Lower lobe of right lung (tissue), 2 donors: ENCODE measurements around the gene RPS29. TPM values are rescaled to one million over a fixed set of nuclear protein-coding genes. Genes with fewer than 3 reads are reported as not detected.

Source experiments
- ATAC-seq, 2 donors: fragments of 200-7000 bp; cut with Tn5 transposase; one replicate each; pipeline ENCODE4 v1.9.1; 2020 to 2022; ENCODE audit warnings: mild to moderate bottlenecking in 2 of 2, moderate library complexity in 2 of 2
- DNase-seq: peaks from one replicate; pipeline ENCODE4 v3.0.0-alpha.2; 2020
- H3K27ac ChIP-seq: fragments of 200-600 bp; one replicate; pipeline ENCODE4 v1.8.0; 2022
- H3K27me3 ChIP-seq: fragments of 200-600 bp; one replicate; pipeline ENCODE4 v1.8.0; 2022; ENCODE audit warnings: low read depth
- H3K36me3 ChIP-seq: fragments of 200-600 bp; one replicate; pipeline ENCODE4 v1.8.0; 2022; ENCODE audit warnings: mild to moderate bottlenecking
- H3K4me1 ChIP-seq: fragments of 200-600 bp; one replicate; pipeline ENCODE4 v1.8.0; 2022
- H3K4me3 ChIP-seq: fragments of 200-600 bp; one replicate; pipeline ENCODE4 v1.8.0; 2022; ENCODE audit warnings: mild to moderate bottlenecking
- H3K9me3 ChIP-seq: fragments of 200-600 bp; one replicate; pipeline ENCODE4 v1.8.0; 2022
- CTCF ChIP-seq: fragments of 200-600 bp; IDR thresholded peaks from one replicate; pipeline ENCODE4 v1.8.0; 2022; ENCODE audit warnings: antibody characterized with exemption, mild to moderate bottlenecking
- intact Hi-C: fragments of 100-400 bp; cut with DNase I; formaldehyde crosslinking; loops from one replicate; pipeline ENCODE4 v1.11.0; 2022
- total RNA-seq: library from RNA; stranded (reverse); fragmentation: NEBNext Ultra II Directional; extraction: Animal tissue kit (Norgen Biotek cat#: 25700); gene quantifications from one replicate; pipeline ENCODE4 v1.2.1, GENCODE V29; 2021
- donor health status: DM: no; HTN: yes; CAD: no; lungs with severe emphysema.

Gene RPS29
- total RNA-seq, 1 donor from 2014 or later: 1,209 TPM

DNA sequence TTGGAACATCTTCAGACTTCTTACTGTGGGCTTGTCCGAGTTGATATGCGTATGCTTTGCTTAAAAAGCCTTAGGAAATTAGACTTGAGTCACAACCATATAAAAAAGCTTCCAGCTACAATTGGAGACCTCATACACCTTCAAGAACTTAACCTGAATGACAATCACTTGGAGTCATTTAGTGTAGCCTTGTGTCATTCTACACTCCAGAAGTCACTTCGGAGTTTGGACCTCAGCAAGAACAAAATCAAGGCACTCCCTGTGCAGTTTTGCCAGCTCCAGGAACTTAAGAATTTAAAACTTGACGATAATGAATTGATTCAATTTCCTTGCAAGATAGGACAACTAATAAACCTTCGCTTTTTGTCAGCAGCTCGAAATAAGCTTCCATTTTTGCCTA is 21.4 kb upstream of the RPS29 start:
- Histone ChIP-seq H3K4me3 (no peak overlapping the region), H3K4me1 (no peaks in the 10 kb centered on the region), H3K27ac (no peak overlapping the region), H3K9me3 (no peaks in the 10 kb centered on the region), H3K27me3 (no peaks in the 10 kb centered on the region), H3K36me3 (no peaks in the 10 kb centered on the region)
- TF ChIP-seq CTCF: no peak
- ATAC-seq: no peak
- intact Hi-C loops: no loop called here
- DNase-seq: no peak

DNA sequence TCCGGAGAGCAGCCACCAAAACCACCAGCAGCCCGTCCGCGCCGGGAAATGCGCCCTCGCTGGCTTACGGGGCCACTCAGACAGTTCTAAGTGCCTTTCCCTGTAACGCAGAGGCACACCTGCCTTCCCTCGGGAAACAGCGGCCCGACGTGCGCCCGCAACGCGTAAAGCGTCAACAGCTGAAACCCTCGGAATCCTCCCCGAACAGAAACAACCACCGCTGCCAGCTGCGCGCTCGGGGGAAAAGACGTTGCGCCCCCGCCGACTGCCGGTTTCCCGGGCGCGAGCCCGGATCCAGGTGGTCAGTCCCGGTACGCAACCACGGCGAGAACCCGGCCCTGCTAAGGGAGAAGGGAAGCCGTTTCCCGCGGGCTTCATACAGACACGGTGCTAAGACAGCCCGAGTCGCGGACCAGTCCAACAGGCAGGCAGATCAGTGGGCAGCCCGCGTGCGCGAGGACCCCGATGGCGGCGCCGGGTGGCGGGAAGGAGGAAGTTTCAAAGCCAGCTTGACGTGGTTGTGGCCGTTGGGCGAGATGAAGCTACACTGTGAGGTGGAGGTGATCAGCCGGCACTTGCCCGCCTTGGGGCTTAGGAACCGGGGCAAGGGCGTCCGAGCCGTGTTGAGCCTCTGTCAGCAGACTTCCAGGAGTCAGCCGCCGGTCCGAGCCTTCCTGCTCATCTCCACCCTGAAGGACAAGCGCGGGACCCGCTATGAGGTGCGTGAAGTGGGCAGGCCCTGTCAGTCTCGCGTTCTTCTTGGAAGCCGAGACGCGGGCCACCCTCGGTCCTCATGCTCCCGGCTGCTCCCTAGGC is 12.5 kb upstream of the RPS29 start, which contains the start of gene LRR1:
TSS of gene LRR1 (plus strand) at position 456 of the 816 bp plus-strand sequence. CDS start at position 537, 81 bp downstream.
- H3K27ac ChIP-seq: peak within 1 kb of the TSS; percentile 97
- TF ChIP-seq CTCF: peak; percentile 12
- H3K36me3 ChIP-seq: no peaks in the 10 kb centered on the region
- ATAC-seq (peak; percentile 95), DNase-seq (peak; percentile 92)
- peak within 1 kb of the TSS; percentile 98 for H3K4me3 ChIP-seq
- H3K27me3 ChIP-seq: no peaks in the 10 kb centered on the region
- no peaks in the 10 kb centered on the region for H3K9me3 ChIP-seq
- peaks cover 16% of the 10 kb centered on the region for H3K4me1 ChIP-seq
- intact Hi-C loops: no loop called here

DNA sequence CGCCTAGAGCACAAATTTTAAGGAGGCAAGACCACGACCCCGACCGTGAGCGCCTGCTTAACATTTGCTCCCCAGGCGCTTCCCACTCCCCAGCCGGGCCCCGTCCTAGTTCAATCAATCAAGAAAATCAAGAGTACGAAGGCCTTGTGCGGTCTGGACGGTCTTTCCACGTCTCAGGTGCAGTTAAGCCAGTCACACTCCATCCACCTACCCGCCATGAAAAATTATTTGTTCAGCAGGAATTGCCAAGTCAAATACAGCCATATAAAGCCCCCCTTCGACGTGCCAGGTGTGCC is 12.0 kb upstream of the RPS29 start:
- no peak for TF ChIP-seq CTCF
- Histone ChIP-seq H3K4me3 (peak overlapping the region; percentile 98), H3K27ac (peak overlapping the region; percentile 97), H3K36me3 (no peaks in the 10 kb centered on the region), H3K4me1 (peaks cover 16% of the 10 kb centered on the region), H3K27me3 (no peaks in the 10 kb centered on the region), H3K9me3 (no peaks in the 10 kb centered on the region)
- no peak for DNase-seq
- intact Hi-C loops: no loop called here
- ATAC-seq: peak in 1 of 2 donors; percentile 53

DNA sequence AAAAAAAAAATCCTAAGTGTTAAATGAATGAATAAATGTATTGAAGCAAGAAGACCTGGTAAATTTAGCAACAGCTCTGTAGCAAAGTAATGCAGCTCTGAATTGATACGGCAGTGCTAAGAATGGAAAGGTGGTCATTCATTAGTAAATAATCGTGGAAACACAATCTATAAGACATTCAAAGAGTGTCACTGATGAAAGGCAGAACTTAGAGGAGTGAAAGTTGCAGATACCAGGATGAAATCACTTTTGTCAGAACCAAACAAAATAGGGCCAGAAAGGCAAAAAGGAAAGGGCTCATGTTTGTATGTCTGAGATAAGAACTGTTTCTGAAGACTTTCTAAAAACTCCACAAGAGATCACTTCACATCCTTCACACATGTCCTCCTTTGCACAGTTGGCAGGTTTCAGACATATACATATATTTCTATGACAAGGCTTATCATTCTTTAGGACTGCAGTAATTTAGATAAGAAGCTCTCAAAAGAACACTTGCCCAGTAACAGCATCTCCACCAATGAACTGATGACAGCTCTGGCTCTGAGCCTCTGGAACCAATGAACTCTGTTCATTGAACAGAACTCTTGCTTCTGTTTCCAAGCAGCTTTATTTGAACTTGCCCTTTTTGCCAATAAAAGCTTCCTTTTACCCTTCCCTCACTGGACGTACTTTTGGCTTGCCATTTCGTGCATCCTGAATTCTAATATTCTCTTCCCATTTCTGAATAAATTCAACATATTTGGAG is 8.3 kb upstream of the RPS29 start:
- no peak for TF ChIP-seq CTCF
- Histone ChIP-seq H3K27me3 (no peaks in the 10 kb centered on the region), H3K36me3 (no peaks in the 10 kb centered on the region), H3K27ac (peak overlapping the region; percentile 41), H3K4me1 (peaks cover 11% of the 10 kb centered on the region), H3K9me3 (no peaks in the 10 kb centered on the region), H3K4me3 (no peak overlapping the region)
- intact Hi-C loops: no loop called here
- DNase-seq (no peak), ATAC-seq (peak; percentile 12 to 29)

DNA sequence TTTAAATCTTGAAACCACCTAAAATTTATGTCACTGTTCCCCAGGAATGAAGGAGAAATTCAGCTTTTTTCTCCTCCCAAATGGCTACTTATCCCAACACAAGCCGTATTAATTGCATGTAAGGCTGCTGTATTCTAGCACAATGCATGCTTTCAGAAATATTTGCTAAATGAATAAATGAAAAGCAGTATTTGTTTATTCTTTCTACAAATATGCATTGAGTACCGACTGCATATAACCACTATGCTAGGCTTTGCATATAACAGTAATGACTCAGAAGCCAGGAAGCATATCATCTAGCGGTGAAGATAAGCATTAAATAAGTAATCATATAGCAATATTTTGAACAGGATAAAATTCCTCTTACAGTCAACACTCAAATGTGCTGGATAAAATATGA is 6.8 kb upstream of the RPS29 start:
- H3K27ac ChIP-seq: no peak overlapping the region

More for the DNA sequence above, 6.8 kb upstream of the RPS29 start:
- DNase-seq (no peak), ATAC-seq (no peak)
- intact Hi-C loops: no loop called here
- H3K36me3 ChIP-seq: no peaks in the 10 kb centered on the region
- no peak for TF ChIP-seq CTCF
- H3K9me3 ChIP-seq: no peaks in the 10 kb centered on the region
- H3K4me1 ChIP-seq: peaks cover 11% of the 10 kb centered on the region
- H3K27me3 ChIP-seq: no peaks in the 10 kb centered on the region
- H3K4me3 ChIP-seq: no peak overlapping the region
